HG03025 (cell line): ENCODE results near the gene SPANXA2.
"Not testable (repeated sequence)": the region's sequence is repeated elsewhere in the genome, so short reads cannot be mapped to it uniquely, and the experiment has no call there.

ENCODE experiments used
- ATAC-seq: cut with Tn5 transposase; IDR thresholded peaks from one replicate; pipeline ENCODE4 v1.9.1; 2021; ENCODE audit warnings: mild to moderate bottlenecking, moderate library complexity; ENCODE audit not compliant: unreplicated experiment, low FRiP score

Gene SPANXA2, protein sequence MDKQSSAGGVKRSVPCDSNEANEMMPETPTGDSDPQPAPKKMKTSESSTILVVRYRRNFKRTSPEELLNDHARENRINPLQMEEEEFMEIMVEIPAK

DNA sequence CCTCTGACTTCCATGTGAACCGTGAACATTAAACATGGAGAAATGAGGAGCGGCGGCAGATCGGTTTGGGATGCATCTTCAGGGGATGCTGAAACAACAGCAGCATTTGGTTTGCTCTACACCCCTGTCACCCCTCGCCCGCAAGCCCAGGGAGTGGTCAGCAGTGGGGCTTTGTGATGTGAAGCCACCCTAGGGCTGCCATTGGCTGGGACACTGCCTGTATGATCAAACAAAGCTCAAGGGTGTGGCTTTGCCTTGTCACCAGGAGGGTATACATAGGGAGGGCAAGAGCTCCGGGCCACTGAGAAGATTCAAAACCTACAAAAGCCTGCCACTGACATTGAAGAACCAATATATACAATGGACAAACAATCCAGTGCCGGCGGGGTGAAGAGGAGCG is at the start of gene SPANXA2:
TSS of gene SPANXA2 (plus strand) at position 301 of the 400 bp plus-strand sequence. CDS start at position 361, 60 bp downstream.
- not testable (repeated sequence) for ATAC-seq

DNA sequence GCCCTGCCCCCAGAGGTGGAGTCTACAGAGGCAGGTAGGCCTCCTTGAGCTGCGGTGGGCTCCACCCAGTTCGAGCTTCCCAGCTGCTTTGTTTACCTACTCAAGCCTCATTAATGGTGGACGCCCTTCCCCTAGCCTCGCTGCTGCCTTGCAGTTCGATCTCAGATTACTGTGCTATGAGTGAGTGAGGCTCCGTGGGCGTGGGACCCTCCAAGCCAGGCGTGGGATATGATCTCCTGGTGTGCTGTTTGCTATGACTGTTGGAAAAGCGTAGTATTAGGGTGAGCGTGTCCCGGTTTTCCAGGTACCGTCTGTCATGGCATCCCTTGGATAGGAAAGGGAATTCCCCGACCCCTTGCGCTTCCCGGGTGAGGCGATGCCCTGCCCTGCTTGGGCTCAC is 47.0 kb upstream of the SPANXA2 start:
- ATAC-seq, result not testable (repeated sequence)

DNA sequence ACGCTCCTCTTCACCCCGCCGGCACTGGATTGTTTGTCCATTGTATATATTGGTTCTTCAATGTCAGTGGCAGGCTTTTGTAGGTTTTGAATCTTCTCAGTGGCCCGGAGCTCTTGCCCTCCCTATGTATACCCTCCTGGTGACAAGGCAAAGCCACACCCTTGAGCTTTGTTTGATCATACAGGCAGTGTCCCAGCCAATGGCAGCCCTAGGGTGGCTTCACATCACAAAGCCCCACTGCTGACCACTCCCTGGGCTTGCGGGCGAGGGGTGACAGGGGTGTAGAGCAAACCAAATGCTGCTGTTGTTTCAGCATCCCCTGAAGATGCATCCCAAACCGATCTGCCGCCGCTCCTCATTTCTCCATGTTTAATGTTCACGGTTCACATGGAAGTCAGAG is 4.9 kb upstream of the SPANXA2 start, which contains the start of gene SPANXA1:
TSS of gene SPANXA1 (minus strand) at position 101 of the 400 bp plus-strand sequence. CDS start at position 41, 60 bp downstream.
- ATAC-seq, result not testable (repeated sequence)

DNA sequence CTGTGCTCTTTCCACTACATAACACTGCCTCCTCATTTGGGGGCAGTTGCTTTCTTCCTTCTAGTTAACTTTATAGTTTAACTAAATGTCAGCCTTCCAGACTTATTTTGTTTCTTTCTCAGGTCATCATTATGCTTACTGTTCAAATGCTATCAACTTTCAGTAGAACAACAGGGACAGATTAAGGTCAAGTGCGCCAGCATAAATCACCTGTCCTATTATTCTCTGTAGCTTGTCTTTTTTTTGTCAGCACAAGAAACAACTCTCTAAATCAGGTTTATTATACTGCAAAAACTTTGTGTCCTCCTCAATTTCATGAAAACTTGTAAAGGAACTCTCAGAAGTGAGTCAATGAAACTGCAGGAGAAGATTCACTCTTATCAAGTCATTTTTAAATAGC is 19.6 kb downstream of the SPANXA2 start:
- no peak for ATAC-seq

- ATAC-seq, result no peak
Observed at GRCh38 chrX:141619336-141619735, 29.8 kb downstream of the SPANXA2 start.

- no peak for ATAC-seq
Observed at GRCh38 chrX:141632124-141632523, 42.6 kb downstream of the SPANXA2 start.

- ATAC-seq, result no peak
Observed at GRCh38 chrX:141638550-141638949, 49.0 kb downstream of the SPANXA2 start.
